H1 (cell line): ENCODE data around the gene PLXND1. TPM values are rescaled to one million over a fixed set of nuclear protein-coding genes. Genes with fewer than 3 reads are reported as not detected.

Source experiments
- CTCF ChIA-PET: fragments of 300-600 bp; sonication (Branson Sonifier 250); formaldehyde crosslinking; loops from one replicate; lab custom pipeline; 2021; ENCODE audit not compliant: partially characterized antibody; lab: Charles Lee
- POLR2A ChIA-PET: fragments of 300-600 bp; sonication (Branson Sonifier 250); formaldehyde crosslinking; loops from one replicate; lab custom pipeline; 2021; ENCODE audit warnings: inconsistent platforms; ENCODE audit not compliant: partially characterized antibody; lab: Charles Lee
- DNase-seq, 2 experiments: peaks; one replicate each; pipeline versions ENCODE4 v3.0.0 to v3.0.0-alpha.2; 2010 to 2022; ENCODE audit warnings: low spot score in 2 of 2, low read depth in 1 of 2, mixed read lengths in 1 of 2
- FAIRE-seq: peaks from 2 replicates; lab custom pipeline; 2011; peaks lifted over from hg19 to GRCh38; lab: Jason Lieb, UNC
- H2AFZ ChIP-seq: 2 replicates; pipeline ENCODE4 v1.8.1; 2012; ENCODE audit warnings: low read length, inconsistent platforms
- H2AK5ac ChIP-seq: 2 replicates; pipeline ENCODE4 v1.6.1; 2013; ENCODE audit warnings: low read depth, low read length
- H2BK120ac ChIP-seq: replicated peaks from 2 replicates; pipeline ENCODE3; 2013; ENCODE audit warnings: low read depth, low read length, inconsistent platforms
- H2BK12ac ChIP-seq: 2 replicates; pipeline ENCODE4 v1.6.1; 2013; ENCODE audit warnings: low read depth, low read length
- H2BK15ac ChIP-seq: 2 replicates; pipeline ENCODE4 v1.6.1; 2013; ENCODE audit warnings: low read length
- H2BK20ac ChIP-seq: 2 replicates; pipeline ENCODE4 v1.6.1; 2013; ENCODE audit warnings: low read length
- H2BK5ac ChIP-seq: 2 replicates; pipeline ENCODE4 v1.6.1; 2013; ENCODE audit warnings: low read depth, low read length
- H3K14ac ChIP-seq: 2 replicates; pipeline ENCODE4 v1.6.1; 2013; ENCODE audit warnings: inconsistent platforms; ENCODE audit not compliant: insufficient read length
- H3K18ac ChIP-seq: 2 replicates; pipeline ENCODE4 v1.6.1; 2013; ENCODE audit warnings: low read length; ENCODE audit errors: extremely low read depth
- H3K23ac ChIP-seq: 2 replicates; pipeline ENCODE4 v1.6.1; 2013; ENCODE audit warnings: inconsistent platforms; ENCODE audit not compliant: insufficient read length
- H3K23me2 ChIP-seq: 2 replicates; pipeline ENCODE4 v1.6.1; 2013; ENCODE audit warnings: low read depth, low read length
- H3K27ac ChIP-seq: 2 replicates; pipeline ENCODE4 v1.6.1; 2011; ENCODE audit warnings: low read depth, low read length, inconsistent platforms
- H3K27me3 ChIP-seq, 4 experiments: replicated peaks in 1 of 4; 1 replicate in 1 of 4; 2 replicates in 3 of 4; pipeline versions ENCODE4 v1.6.1 to v1.8.1; 2011 to 2013; ENCODE audit warnings: low read length in 3 of 4, mild to moderate bottlenecking in 3 of 4, inconsistent platforms in 2 of 4, mixed read lengths in 2 of 4, moderate library complexity in 1 of 4; ENCODE audit not compliant: control insufficient read depth in 3 of 4, insufficient read depth in 3 of 4; ENCODE audit errors: extremely low read depth in 1 of 4
- H3K36me3 ChIP-seq, 4 experiments: 2 replicates each; pipeline versions ENCODE4 v1.6.1 to v1.8.1; 2011 to 2013; ENCODE audit warnings: mild to moderate bottlenecking in 4 of 4, low read length in 3 of 4, moderate library complexity in 2 of 4, control low read depth in 1 of 4, inconsistent platforms in 1 of 4; ENCODE audit not compliant: insufficient read depth in 4 of 4, control insufficient read depth in 2 of 4
- H3K4ac ChIP-seq: replicated peaks from 2 replicates; pipeline ENCODE3; 2013; ENCODE audit warnings: low read length, low read depth, mixed read lengths, inconsistent platforms; ENCODE audit not compliant: insufficient read length
- H3K4me1 ChIP-seq, 4 experiments: replicated peaks in 1 of 4; 1 replicate in 1 of 4; 2 replicates in 3 of 4; pipeline versions ENCODE4 v1.6.1 to v1.8.1; 2011 to 2013; ENCODE audit warnings: low read length in 3 of 4, inconsistent platforms in 2 of 4, mixed read lengths in 1 of 4; ENCODE audit not compliant: insufficient read depth in 4 of 4, control insufficient read depth in 3 of 4
- H3K4me2 ChIP-seq, 2 experiments: 2 replicates each; pipeline versions ENCODE4 v1.6.1 to v1.8.1; 2011 to 2013; ENCODE audit warnings: low read depth in 2 of 2, low read length in 2 of 2, control low read depth in 1 of 2, inconsistent platforms in 1 of 2, mild to moderate bottlenecking in 1 of 2; ENCODE audit not compliant: insufficient read depth in 1 of 2
- H3K4me3 ChIP-seq, 4 experiments: fragments of 200-600, 300-600 bp in 1 of 4; sonication (generic), shearing (Covaris generic), sonication (Bioruptor Twin) in 1 of 4; 2 replicates each; pipeline versions ENCODE4 v1.5.1 to v1.8.1; 2011 to 2016; ENCODE audit warnings: low read length in 4 of 4, low read depth in 3 of 4, control low read depth in 2 of 4, inconsistent platforms in 2 of 4, mild to moderate bottlenecking in 2 of 4, mixed read lengths in 1 of 4, moderate library complexity in 1 of 4; ENCODE audit not compliant: insufficient read depth in 2 of 4; ENCODE audit errors: extremely low read depth in 1 of 4
- H3K56ac ChIP-seq: replicated peaks from 2 replicates; pipeline ENCODE3; 2013; ENCODE audit warnings: low read depth, mild to moderate bottlenecking, mixed read lengths, low read length, inconsistent platforms; ENCODE audit not compliant: insufficient read length
- H3K79me1 ChIP-seq: 2 replicates; pipeline ENCODE4 v1.6.1; 2013; ENCODE audit warnings: low read depth, low read length, control low read depth
- H3K79me2 ChIP-seq, 2 experiments: 2 replicates each; pipeline versions ENCODE4 v1.6.1 to v1.8.1; 2012 to 2013; ENCODE audit warnings: low read length in 2 of 2, mild to moderate bottlenecking in 2 of 2, inconsistent platforms in 1 of 2; ENCODE audit not compliant: insufficient read depth in 2 of 2, control insufficient read depth in 1 of 2
- H3K9ac ChIP-seq, 4 experiments: replicated peaks in 1 of 4; 1 replicate in 1 of 4; 2 replicates in 3 of 4; pipeline versions ENCODE4 v1.6.1 to v1.8.1; 2011 to 2013; ENCODE audit warnings: low read depth in 3 of 4, low read length in 3 of 4, control low read depth in 2 of 4, mild to moderate bottlenecking in 2 of 4, moderate library complexity in 2 of 4, inconsistent platforms in 1 of 4; ENCODE audit errors: extremely low read depth in 1 of 4
- H3K9me3 ChIP-seq, 2 experiments: 2 replicates each; pipeline versions ENCODE4 v1.6.1 to v1.8.1; 2012 to 2013; ENCODE audit warnings: mild to moderate bottlenecking in 2 of 2, moderate library complexity in 2 of 2, control low read depth in 1 of 2, inconsistent platforms in 1 of 2, low read depth in 1 of 2, low read length in 1 of 2, mixed read lengths in 1 of 2; ENCODE audit not compliant: insufficient read depth in 2 of 2
- H4K20me1 ChIP-seq, 2 experiments: replicated peaks in 1 of 2; 2 replicates each; pipeline versions ENCODE3 to v1.8.1; 2011 to 2013; ENCODE audit warnings: inconsistent platforms in 2 of 2, low read length in 2 of 2, mild to moderate bottlenecking in 1 of 2; ENCODE audit not compliant: insufficient read depth in 2 of 2, control insufficient read depth in 1 of 2
- H4K5ac ChIP-seq: 2 replicates; pipeline ENCODE4 v1.6.1; 2013; ENCODE audit warnings: low read length, low read depth, mixed read lengths, inconsistent platforms; ENCODE audit not compliant: insufficient read length
- H4K8ac ChIP-seq: 2 replicates; pipeline ENCODE4 v1.8.0; 2013; ENCODE audit warnings: mild to moderate bottlenecking, moderate library complexity, low read length, inconsistent platforms; ENCODE audit not compliant: insufficient read depth; ENCODE audit errors: extremely low read depth
- H4K91ac ChIP-seq: replicated peaks from 2 replicates; pipeline ENCODE3; 2013; ENCODE audit warnings: low read length, mixed read lengths, inconsistent platforms; ENCODE audit not compliant: insufficient read length
- ASH2L ChIP-seq: fragments of 200-600, 300-600 bp; sonication (generic); IDR thresholded peaks from one replicate; pipeline ENCODE4 v1.7.1; 2017; ENCODE audit warnings: low read length
- BCL11A ChIP-seq, 2 experiments: IDR thresholded peaks; one replicate each; pipeline ENCODE4 v1.6.1; 2011; ENCODE audit warnings: low read depth in 2 of 2, low read length in 2 of 2, mild to moderate bottlenecking in 2 of 2
- CBX5 ChIP-seq: fragments of 300-800, 300-1000 bp; sonication (generic); IDR thresholded peaks from 2 replicates; pipeline ENCODE4 v1.7.1; 2016; ENCODE audit warnings: antibody characterized with exemption, low read length, low read depth
- CEBPB ChIP-seq: IDR thresholded peaks from 2 replicates; pipeline ENCODE4 v1.6.1; 2012; ENCODE audit warnings: low read depth, low read length
- CREB1 ChIP-seq: IDR thresholded peaks from 2 replicates; pipeline ENCODE4 v1.6.1; 2012; ENCODE audit warnings: inconsistent platforms
- CTBP2 ChIP-seq: IDR thresholded peaks from 2 replicates; pipeline ENCODE4 v1.7.0; 2011; ENCODE audit warnings: borderline replicate concordance, mild to moderate bottlenecking, moderate library complexity, mixed read lengths, low read length; ENCODE audit not compliant: insufficient read depth, insufficient read length
- EZH2 ChIP-seq: fragments of 200-600 bp; sonication (generic); IDR thresholded peaks from 2 replicates; pipeline ENCODE4 v1.7.1; 2012; ENCODE audit warnings: low read depth, mild to moderate bottlenecking, moderate library complexity, low read length, inconsistent platforms; ENCODE audit not compliant: severe bottlenecking
- MAFK ChIP-seq: IDR thresholded peaks from 2 replicates; pipeline ENCODE4 v1.6.1; 2012; ENCODE audit warnings: low read depth, mild to moderate bottlenecking, improper control_type of control experiment, low read length
- NRF1 ChIP-seq: IDR thresholded peaks from 2 replicates; pipeline ENCODE4 v1.6.1; 2011; ENCODE audit warnings: mild to moderate bottlenecking, low read depth, low read length, improper control_type of control experiment
- POU5F1 ChIP-seq: IDR thresholded peaks from 2 replicates; pipeline ENCODE4 v1.6.1; 2011; ENCODE audit warnings: low read depth, mild to moderate bottlenecking, low read length, moderate library complexity
- RBBP5 ChIP-seq: IDR thresholded peaks from 2 replicates; pipeline ENCODE4 v1.7.1; 2012; ENCODE audit warnings: low read depth, mild to moderate bottlenecking, inconsistent platforms, low read length, moderate library complexity, borderline replicate concordance
- SIRT6 ChIP-seq: IDR thresholded peaks from one replicate; pipeline ENCODE4 v1.7.1; 2012; ENCODE audit warnings: low read length, inconsistent platforms
- SP2 ChIP-seq: IDR thresholded peaks from 2 replicates; pipeline ENCODE4 v1.6.1; 2012; ENCODE audit warnings: mild to moderate bottlenecking, low read length, inconsistent platforms
- SP4 ChIP-seq: IDR thresholded peaks from 2 replicates; pipeline ENCODE4 v1.6.1; 2012; ENCODE audit warnings: low read length, inconsistent platforms
- SUZ12 ChIP-seq: fragments of 200-600 bp; sonication (generic); IDR thresholded peaks from 2 replicates; pipeline ENCODE4 v1.6.1; 2012; ENCODE audit warnings: mild to moderate bottlenecking, inconsistent platforms, low read length, moderate library complexity, mixed read lengths
- TCF12 ChIP-seq: IDR thresholded peaks from 2 replicates; pipeline ENCODE4 v1.6.1; 2011; ENCODE audit warnings: low read depth, mild to moderate bottlenecking, low read length
- whole genome bisulfite sequencing, 2 experiments: shearing (Covaris generic) in 1 of 2; methylation state at CpG; one replicate each; pipeline versions ENCODE4 v1.1.6 to v1.1.7; 2013 to 2015; ENCODE audit warnings: low lambda C conversion rate in 2 of 2, mixed read lengths in 2 of 2, inconsistent platforms in 1 of 2, low coverage in 1 of 2, missing lambda C conversion rate in 1 of 2; ENCODE audit not compliant: insufficient replicate concordance in 2 of 2, insufficient coverage in 1 of 2, insufficient read length in 1 of 2; ENCODE audit errors: extremely low coverage in 1 of 2, missing lambda C conversion rate in 1 of 2; 5-methylcytosine and 5-hydroxymethylcytosine counted together
- polyA plus RNA-seq, 7 experiments: library from polyadenylated mRNA; depleted of rRNA in 3 of 7; stranded (reverse) in 5 of 7; unstranded in 2 of 7; fragments of >200 nt in 5 of 7; fragments of 200-250 nt in 2 of 7; gene quantifications; 1 replicate in 5 of 7; 2 replicates in 1 of 7; 4 replicates in 1 of 7; pipeline versions ENCODE4 v1.2.1 to v1.2.3, GENCODE V29; 2011 to 2013; ENCODE audit warnings: missing spikeins in 2 of 7, mixed read lengths in 2 of 7
- total RNA-seq: library from RNA; stranded (reverse); fragmentation: NEBNext Ultra II Directional; extraction: Animal tissue kit (Norgen Biotek cat#: 25700); gene quantifications from 2 replicates; pipeline ENCODE4 v1.2.1, GENCODE V29; 2021

The PLXND1 gene
- total and polyA plus RNA-seq, 2 of the 8 experiments (the other 6 are each of a cell fraction or from before 2014, with no cell fraction given): 17.7 to 66.4 TPM

DNA sequence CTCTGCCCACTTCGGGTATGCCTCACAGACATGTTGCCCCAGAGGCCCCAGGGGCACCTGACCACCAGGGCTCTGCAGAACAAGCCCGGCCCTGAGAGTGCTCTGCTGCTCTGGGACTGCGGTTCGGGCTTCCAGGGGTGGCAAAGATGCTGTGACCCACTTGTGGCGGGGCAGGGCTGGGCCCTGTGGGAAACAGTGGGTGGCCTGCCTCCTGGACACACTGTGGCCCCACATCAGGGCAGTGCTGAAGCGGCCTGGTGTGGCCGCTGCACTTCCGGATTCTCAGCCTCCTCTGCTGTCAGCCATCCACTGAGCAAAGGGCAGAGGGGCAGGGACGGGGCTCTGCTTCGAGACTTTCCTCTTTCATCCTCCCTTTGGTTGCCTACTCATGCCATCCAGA lies 26.5 kb upstream of the PLXND1 start:
- H3K79me1 ChIP-seq: no peaks in the 10 kb centered on the region
- no peak overlapping the region for H3K18ac ChIP-seq
- H2AK5ac ChIP-seq: no peak overlapping the region
- H3K14ac ChIP-seq: no peak overlapping the region
- no peaks in the 10 kb centered on the region for H3K4me1 ChIP-seq
- no peak overlapping the region for H3K4me3 ChIP-seq
- no peaks in the 10 kb centered on the region; a peak in 1 of 4 replicates for H3K9me3 ChIP-seq
- no peaks in the 10 kb centered on the region for H3K27me3 ChIP-seq
- H2BK20ac ChIP-seq: no peak overlapping the region
- H3K23ac ChIP-seq: no peak overlapping the region
- H3K36me3 ChIP-seq: no peaks in the 10 kb centered on the region
- no peak overlapping the region for H3K9ac ChIP-seq
- no peak overlapping the region for H2BK12ac ChIP-seq
- H3K56ac ChIP-seq: no peak overlapping the region
- FAIRE-seq (no peak), DNase-seq (no peak)
- no peak overlapping the region for H4K91ac ChIP-seq
- no peak overlapping the region for H2BK120ac ChIP-seq
- H2BK5ac ChIP-seq: no peak overlapping the region
- no peaks in the 10 kb centered on the region for H3K79me2 ChIP-seq
- no peak overlapping the region for H4K5ac ChIP-seq
- ChIA-PET CTCF (interaction anchor here (0.8 to 10.7 kb wide), 9 partner anchors 12 to 305 kb away, joined by 3 to 149 read pairs (median 4); no protein-coding TSS in a partner anchor), POLR2A (interaction anchor here (0.8 kb wide), 1 partner anchor 9 kb away, joined by 3 read pairs; no protein-coding TSS in a partner anchor)
- H3K23me2 ChIP-seq: no peaks in the 10 kb centered on the region
- no peak overlapping the region for H4K8ac ChIP-seq
- 92% methylated on average over 10 of the region's 10 CpGs; no CpG with 5 or more reads in 1 of the 2 experiments for WGBS, 2 experiments
- no peak overlapping the region for H2AFZ ChIP-seq
- H4K20me1 ChIP-seq: no peaks in the 10 kb centered on the region
- H2BK15ac ChIP-seq: 0 out of 2 replicates have a peak overlapping the region, but pooled peaks have one; percentile 72
- H3K4me2 ChIP-seq: no peak overlapping the region
- no peak overlapping the region for H3K4ac ChIP-seq
- no peak overlapping the region for H3K27ac ChIP-seq
- TF ChIP-seq SP4 (no peak), EZH2 (no peak), ASH2L (no peak), CTBP2 (no peak), CREB1 (no peak), SP2 (no peak), POU5F1 (no peak), CEBPB (no peak), BCL11A (IDR thresholded peaks at IDR 0.05; ENCODE audit: low read depth in 2 of 2, low read length in 2 of 2) (no peak), MAFK (no peak), NRF1 (no peak), TCF12 (no peak), CBX5 (no peak), RBBP5 (no peak), SIRT6 (no peak), SUZ12 (no peak)
